C4-2B (cell line): ENCODE results near the gene C3.

Experiments used
- H3K27ac ChIP-seq: fragments of 450-650 bp; 2 replicates; pipeline ENCODE4 v1.5.1; 2017
- ZFX ChIP-seq: fragments of 450-650 bp; IDR thresholded peaks from 2 replicates; pipeline ENCODE4 v1.6.1; 2017
- TF ChIP-seq, protein P1 (sequence below): fragments of 450-650 bp; conservative IDR thresholded peaks from 2 replicates; pipeline ENCODE4 v1.5.1; 2017; ENCODE audit warnings: mild to moderate bottlenecking

C3 gene

DNA sequence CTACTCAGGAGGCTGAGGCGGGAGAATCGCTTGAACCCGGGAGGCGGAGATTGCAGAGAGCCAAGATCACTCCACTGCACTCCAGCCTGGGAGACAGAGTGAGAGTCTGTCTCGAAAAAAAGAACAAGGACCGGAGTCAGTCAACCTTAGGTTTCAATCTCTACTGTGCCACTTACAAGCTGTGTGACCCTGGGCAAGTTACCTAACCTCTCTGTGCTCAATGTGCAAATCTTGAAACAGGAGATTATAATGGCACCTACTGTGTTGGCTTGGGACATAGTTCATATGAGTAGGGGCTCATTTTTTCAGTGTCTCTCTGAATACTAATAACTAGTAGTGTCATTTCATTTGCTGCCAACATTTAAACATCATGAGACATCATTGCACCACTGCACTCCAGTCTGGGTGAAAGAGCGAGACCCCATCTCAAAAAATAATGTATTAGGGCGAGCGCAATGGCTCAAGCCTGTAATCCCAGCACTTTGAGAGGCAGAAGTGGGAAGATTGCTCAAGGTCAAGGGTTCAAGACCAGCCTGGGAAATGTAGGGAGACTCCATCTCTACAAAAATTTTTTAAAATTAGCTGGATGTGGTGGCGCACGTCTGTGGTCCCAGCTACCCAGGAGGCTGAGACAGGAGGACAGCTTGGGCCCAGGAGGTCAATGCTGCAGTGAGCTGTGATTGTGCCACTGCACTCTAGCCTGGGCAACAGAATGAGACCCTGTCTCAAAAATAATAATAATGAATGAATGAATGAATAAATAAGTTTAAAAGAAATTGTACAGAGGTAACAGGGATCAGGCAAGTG is 5.5 kb downstream of the C3 start:
- no peak for TF ChIP-seq ZFX
- TF ChIP-seq, protein P1, sequence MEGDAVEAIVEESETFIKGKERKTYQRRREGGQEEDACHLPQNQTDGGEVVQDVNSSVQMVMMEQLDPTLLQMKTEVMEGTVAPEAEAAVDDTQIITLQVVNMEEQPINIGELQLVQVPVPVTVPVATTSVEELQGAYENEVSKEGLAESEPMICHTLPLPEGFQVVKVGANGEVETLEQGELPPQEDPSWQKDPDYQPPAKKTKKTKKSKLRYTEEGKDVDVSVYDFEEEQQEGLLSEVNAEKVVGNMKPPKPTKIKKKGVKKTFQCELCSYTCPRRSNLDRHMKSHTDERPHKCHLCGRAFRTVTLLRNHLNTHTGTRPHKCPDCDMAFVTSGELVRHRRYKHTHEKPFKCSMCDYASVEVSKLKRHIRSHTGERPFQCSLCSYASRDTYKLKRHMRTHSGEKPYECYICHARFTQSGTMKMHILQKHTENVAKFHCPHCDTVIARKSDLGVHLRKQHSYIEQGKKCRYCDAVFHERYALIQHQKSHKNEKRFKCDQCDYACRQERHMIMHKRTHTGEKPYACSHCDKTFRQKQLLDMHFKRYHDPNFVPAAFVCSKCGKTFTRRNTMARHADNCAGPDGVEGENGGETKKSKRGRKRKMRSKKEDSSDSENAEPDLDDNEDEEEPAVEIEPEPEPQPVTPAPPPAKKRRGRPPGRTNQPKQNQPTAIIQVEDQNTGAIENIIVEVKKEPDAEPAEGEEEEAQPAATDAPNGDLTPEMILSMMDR = no peak
- no peak overlapping the region for H3K27ac ChIP-seq

DNA sequence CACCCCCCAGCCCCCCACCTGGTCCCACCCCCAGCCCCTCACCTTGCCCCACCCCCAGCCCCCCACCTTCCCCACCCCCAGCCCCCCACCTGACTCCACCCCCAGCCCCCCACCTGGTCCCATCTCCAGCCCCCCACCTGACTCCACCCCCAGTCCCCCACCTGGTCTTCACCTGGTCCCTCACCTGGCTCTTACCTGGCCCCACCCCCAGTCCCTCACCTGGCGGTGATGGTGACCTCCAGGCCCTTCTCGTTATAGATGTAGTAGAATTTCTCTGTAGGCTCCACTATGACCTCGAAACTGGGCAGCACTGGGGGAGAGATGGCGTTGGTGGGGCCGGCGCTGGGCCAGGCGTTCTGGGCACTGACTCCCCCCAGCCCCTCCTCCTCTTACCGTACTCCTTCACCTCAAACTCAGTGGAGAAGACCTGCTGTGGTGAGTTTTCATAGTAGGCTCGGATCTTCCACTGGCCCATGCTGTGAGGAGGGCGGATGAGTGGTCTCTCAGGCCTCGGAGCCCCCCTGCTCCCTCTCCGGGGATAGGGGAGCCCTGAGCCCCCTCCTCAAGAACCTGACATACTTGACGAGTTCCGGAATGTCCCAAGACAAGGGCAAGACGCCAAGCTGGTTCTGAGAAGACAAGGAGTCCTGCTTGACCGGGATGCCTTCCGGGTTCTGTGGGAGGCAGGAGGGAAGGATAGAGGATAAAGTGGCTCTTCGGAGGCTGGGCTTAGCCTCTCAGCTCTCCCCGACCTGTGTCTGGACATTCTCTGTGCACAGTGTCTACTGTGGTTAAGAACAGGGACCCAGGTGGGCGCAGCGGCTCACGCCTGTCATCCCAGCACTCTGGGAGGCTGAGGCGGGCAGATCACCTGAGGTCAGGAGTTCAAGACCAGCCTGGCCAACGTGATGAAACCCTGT is 6.4 kb downstream of the C3 start:
- TF ChIP-seq, protein P1 = no peak
- no peak for TF ChIP-seq ZFX

DNA sequence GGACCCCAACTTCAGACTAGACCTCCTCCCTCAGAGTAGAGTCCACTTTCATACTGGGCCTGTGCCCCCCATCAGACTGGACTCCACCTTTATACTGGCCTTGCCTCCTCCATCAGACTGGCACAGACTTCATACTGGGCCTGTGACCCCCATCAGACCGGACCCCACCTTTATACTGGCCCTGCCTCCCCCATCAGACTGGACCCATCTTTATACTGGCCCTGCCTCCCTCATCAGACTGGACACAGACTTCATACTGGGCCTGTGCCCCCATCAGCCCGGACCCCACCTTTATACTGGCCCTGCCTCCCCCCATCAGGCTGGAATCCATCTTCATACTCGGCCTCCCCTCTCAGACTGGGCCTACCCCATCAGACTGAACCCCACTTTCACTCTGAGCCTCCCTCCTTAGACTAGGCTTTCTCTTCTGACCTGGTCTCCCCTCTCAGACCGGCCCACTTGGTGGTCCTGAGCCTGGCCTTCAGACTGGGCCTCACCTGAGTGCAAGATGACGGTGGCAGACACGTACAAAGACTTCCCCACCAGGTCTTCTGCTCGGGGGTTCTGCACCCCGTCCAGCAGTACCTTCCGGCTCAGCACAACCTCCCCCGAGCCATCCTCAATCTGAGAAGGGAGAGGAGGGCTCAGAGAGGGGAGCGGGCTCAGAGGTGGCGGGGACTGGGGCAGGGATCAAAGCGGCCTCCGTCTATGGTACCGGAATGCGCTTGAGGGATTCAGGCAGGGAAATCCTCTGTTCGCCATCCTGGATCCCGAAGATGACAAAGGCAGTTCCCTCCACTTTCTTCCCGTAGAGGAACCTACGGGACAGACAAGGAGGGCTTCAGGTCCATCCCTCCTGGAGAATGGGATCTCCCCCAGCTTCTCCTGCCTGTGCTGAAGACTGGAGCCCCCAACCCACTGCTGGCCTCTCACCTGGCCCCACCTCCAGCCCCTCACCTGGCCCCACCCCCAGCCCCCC is 7.5 kb downstream of the C3 start:
- TF ChIP-seq, protein P1 = no peak
- TF ChIP-seq ZFX = no peak
- H3K27ac ChIP-seq = no peak overlapping the region

More for the DNA sequence above, 6.4 kb downstream of the C3 start:
- no peak overlapping the region for H3K27ac ChIP-seq

DNA sequence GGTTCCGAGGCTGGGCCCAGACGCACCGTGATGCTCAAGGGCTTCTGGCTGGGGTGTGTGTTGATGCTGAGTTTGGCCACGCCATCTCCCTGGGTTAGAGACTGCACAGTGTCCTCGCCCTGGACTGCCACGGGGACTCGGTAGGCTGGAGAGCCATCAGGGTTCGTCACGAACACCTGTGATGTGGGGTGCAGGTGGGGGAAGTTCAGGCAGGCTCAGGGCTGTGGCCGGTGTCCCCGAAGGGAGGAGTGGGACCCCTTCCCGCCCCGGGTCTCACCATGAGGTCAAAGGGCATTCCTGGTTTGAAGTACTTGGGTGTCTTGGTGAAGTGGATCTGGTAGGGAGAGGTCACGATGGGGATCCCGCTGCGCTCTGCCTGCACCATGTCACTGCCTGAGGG is 8.2 kb downstream of the C3 start:
- TF ChIP-seq, protein P1 = no peak
- no peak for TF ChIP-seq ZFX
- no peak overlapping the region for H3K27ac ChIP-seq

DNA sequence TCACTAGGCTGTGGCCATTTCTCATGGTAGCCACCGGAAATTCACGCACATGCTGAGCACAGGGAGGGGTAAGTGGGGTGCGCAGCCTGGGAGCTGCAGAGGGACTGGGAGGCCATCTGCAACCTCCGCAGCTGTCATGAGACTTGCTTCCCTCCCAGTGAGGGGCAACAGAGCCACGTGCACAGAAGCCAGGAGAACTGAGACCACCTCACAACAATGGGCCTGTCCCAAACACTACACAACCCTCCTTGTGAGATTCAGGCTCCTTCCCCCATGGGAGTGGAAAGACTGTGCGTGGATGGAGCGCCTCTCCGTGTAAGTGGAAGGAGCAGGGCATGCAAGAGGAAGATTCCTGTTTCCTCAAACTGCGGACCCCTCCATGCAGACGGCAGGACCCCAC is 8.8 kb downstream of the C3 start:
- H3K27ac ChIP-seq = no peak overlapping the region
- TF ChIP-seq, protein P1 = no peak
- no peak for TF ChIP-seq ZFX

DNA sequence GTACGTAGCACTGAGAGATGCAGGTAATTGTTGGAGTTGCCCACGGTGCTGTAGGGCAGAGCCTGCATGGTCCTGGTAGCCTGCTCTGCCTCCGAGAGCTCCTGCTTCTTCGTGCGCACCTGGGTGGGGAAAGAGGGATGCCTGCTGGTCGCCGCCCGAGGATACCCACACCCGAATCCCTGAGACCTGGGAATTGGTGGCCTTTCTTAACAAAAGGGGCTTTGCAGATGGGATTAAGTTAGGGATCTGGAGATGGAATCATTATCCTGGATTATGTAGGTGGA is 9.4 kb downstream of the C3 start:
- TF ChIP-seq, protein P1 = no peak; the same call in 1 of the 2 replicates
- no peak for TF ChIP-seq ZFX
- H3K27ac ChIP-seq = no peak overlapping the region
